GM18517 (cell line): ENCODE measurements around the gene MGMT.

ENCODE experiments used
- ATAC-seq: cut with Tn5 transposase; IDR thresholded peaks from one replicate; pipeline ENCODE4 v1.9.1; 2021; ENCODE audit warnings: mild to moderate bottlenecking, moderate library complexity; ENCODE audit not compliant: unreplicated experiment

MGMT gene

DNA sequence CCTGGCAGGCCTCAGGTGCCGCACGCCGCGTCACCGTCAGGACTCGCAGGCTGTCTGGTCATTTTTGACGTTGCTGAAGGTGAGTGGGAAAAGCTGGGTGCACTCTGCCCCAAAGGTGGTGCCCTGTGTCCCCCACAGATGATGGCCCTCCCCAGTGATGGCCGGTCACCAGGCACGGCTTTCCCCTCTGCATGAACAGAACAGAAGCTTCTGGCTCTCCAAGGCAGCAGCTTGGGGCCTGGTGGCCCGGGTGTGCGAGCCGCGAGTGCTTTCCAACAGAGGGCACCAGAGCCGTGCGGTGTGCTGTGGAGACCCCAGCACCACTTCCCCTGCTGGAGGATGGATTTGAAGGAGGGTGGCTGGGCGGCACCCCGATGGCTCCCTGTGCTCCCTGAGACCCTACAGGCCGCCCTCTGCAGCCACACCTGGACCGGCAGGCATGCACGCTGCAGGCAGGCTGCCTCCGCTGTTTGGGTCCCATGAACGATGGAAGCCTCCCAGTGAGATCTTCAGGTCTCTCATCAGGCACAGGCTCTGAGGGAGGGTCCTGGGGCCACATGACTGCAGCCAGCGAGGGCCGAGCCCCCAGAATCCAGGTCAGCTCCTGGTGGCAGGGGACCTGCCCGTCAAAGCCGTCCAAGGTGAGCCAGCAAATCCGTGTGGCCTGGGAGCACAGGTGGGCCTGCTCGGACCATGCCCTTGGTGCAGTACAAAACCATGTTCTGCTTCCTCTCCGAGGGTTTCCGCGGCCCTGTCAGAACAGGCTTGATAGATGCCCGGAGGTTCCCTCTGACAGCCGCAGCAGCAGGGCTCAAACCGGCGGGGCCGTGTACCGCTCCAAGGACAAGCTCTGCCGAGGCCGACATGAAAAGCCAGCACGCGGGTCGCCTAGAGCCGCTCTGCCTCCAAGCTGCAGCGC is 301.7 kb downstream of the MGMT start:
- no peak for ATAC-seq

DNA sequence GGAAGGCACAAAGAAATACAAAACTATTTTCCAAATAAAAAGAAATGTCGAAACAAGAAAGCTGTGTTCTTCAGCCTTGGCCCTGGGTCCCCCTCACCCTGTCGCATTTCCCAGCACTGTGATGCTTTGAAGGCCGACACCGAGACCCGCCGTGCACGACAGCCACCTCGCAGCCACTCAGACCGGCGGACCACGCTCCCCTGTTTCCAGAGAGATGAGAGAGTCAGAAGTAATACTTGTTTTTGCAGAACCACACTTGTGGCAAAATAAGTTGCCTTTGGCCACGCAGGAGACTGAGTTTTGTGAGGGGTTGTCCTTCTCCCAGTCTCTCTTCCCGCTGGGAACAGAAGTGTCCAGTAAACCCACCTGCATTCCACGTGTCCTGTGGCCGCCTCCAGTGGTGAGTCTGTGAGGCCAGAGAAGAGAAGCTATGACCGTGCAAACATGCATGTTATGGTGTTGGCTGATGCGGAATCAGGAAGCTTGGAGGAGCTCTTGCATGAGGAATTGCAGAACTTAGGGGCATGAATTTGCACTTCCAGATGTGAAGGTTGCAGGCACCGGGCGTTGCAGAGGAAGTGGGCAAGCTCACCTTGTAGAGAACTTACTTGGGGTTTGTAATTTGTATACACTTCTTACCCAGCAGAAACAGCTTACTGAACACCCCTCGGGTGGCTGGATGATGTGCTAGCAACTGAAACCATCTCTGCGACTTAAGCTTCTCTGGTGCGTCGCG is 302.5 kb downstream of the MGMT start:
- ATAC-seq: no peak

GRCh38 chr10:129770286-129770685 is 303.2 kb downstream of the MGMT start:
- ATAC-seq: no peak

DNA sequence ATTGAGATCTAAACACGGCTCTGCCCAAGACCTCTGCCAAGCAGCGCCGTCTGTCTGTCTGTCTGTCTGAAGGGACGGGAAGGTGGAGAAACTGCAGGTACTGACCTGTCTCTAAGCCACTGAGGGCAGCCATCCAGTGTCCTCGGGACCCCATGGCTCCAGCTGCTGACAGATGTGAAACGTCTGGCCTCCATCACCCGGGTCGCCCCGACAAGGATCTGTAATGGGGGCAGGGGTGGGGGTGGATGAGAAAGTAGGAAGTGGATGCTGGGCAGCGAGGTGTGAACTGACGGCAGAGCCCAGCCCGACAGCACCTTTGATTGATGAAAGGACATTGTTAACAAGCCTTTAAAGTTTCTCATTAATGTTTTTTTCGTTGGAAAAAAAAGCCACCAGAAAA is 304.0 kb downstream of the MGMT start:
- no peak for ATAC-seq

- no peak for ATAC-seq
Measured at GRCh38 chr10:129771576-129771975, 304.5 kb downstream of the MGMT start.

DNA sequence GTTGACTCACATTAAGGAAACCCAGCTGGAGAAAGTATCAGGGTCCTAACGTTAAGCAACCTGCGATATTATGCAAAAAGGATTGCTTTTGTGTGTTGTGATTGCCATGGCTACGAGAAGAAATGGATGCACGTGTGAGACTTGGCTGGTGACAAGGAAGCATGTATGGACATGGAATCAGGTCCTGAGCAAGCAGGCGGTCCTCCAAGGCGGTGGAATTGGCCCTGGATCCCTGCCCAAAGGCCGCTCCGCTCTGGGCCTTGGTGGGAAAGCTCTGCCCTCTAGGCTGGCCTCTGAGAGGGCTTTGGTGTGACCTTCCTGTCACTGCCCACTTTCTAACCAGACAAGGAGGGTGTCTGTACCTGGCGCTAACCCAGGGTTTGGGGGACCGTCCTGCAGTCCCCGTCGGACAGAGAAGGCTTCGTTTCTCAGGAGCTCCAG is 305.0 kb downstream of the MGMT start:
- no peak for ATAC-seq

- no peak for ATAC-seq
Measured at GRCh38 chr10:129772468-129773358, 305.7 kb downstream of the MGMT start.

GRCh38 chr10:129773359-129773990 is 306.4 kb downstream of the MGMT start:
- no peak for ATAC-seq

- no peak for ATAC-seq
Measured at GRCh38 chr10:129774082-129774735, 307.2 kb downstream of the MGMT start.

GRCh38 chr10:129774736-129775401 is 307.8 kb downstream of the MGMT start:
- no peak for ATAC-seq

GRCh38 chr10:129775681-129776080 is 308.6 kb downstream of the MGMT start:
- ATAC-seq: no peak

GRCh38 chr10:129777687-129778086 is 310.6 kb downstream of the MGMT start:
- no peak for ATAC-seq

GRCh38 chr10:129778571-129778970 is 311.5 kb downstream of the MGMT start:
- no peak for ATAC-seq

GRCh38 chr10:129779126-129780111 is 312.4 kb downstream of the MGMT start:
- ATAC-seq: no peak

DNA sequence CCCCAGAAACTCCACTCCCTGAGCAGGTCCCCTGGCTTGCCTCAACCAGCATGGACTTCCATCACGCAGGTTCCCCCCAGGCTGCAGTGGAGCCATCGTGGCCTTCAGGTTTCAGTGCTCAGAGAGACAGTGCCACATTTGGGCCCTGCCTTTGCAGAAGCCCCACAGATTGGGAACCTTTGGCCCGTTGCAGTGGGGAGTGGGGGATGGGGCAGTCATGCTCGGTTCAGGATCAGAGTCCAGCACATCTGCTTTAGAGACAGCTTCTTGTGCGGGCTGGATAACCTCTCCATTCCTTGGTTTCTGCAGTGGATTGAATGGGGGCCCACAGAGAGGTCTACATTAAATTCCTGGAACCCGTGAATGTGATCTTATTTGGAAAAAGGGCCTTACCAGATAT is 313.2 kb downstream of the MGMT start:
- ATAC-seq: no peak

DNA sequence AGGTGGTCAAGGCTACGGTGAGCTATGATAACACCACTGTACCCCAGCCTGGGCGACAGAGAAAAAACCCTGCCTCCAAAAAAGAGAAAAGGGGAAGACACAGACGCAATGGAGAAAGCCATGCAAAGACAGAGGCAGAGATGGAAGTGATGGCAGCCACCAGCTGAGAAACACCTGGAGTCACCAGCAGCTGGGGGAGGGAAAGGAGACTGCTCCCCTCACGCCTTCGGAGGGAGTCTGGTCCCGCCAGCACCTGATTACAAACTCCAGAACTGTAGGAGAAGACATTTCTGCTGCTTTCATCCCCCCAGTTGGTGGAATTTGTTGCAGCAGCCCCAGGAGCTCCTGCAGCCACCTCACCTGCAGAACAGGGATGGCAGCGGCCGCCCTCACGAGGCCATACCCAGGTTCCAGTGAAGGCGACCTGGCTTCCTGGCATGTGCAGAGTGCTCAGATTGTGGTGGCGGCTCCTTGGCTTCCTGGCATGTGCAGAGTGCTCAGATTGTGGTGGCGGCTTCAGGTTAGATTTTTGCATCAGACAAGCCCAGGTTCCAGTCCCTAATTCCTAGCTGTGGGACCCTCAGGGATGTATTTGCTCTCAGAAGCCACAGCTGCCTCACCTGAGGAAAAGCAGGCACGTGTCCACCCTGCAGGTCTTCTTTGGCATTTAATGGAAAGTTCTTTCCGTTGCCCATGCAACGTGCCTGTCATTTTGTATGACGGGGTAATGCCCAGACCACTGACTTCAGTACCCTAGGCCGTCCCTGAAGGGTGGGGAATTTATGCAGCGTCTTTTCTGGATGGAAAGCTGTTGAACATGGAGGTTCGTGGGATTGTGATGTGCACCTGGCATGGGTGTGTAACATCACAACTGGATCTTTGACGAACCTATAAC is 314.1 kb downstream of the MGMT start:
- ATAC-seq: no peak

DNA sequence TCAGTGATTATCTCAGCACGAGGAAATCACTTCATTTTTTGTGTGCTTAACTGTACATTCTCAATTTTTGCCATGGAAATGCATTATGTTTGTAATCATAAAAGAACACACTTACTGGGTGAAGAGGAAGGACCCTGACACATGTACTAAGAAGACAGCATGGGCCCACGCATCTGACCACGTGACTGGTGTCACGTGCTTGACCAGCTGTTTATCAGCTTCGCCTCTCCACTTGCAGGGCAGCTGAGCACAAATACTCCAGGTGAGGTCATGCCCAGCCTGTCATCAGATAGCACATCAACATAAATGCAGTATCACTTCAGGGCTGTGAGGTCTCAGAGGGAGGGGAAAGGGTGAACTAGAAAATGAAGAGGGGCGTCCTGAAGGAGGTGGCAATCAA is 317.2 kb downstream of the MGMT start:
- no peak for ATAC-seq
